Tibial nerve (tissue), 4 donors: ENCODE results near the gene OBSCN.

Source experiments
- EP300 ChIP-seq, 2 donors: sonication (generic); formaldehyde crosslinking; IDR thresholded peaks; one replicate each; pipeline ENCODE4 v1.6.1; 2017; ENCODE audit warnings: antibody characterized with exemption in 2 of 2, mild to moderate bottlenecking in 1 of 2
- POLR2A ChIP-seq, 2 donors: fragments of 450-650 bp; IDR thresholded peaks; one replicate each; pipeline ENCODE4 v1.6.1; 2017; ENCODE audit warnings: antibody characterized with exemption in 2 of 2, mild to moderate bottlenecking in 2 of 2, moderate library complexity in 2 of 2
- TF ChIP-seq, protein P1 (sequence below), 5 experiments: fragments of 200-600 bp in 3 of 5; fragments of 450-650 bp in 2 of 5; sonication (generic) in 3 of 5; IDR thresholded peaks; one replicate each; pipeline ENCODE4 v1.5.1; 2016 to 2019; ENCODE audit warnings: antibody characterized with exemption in 5 of 5, mild to moderate bottlenecking in 3 of 5, moderate library complexity in 2 of 5

DNA sequence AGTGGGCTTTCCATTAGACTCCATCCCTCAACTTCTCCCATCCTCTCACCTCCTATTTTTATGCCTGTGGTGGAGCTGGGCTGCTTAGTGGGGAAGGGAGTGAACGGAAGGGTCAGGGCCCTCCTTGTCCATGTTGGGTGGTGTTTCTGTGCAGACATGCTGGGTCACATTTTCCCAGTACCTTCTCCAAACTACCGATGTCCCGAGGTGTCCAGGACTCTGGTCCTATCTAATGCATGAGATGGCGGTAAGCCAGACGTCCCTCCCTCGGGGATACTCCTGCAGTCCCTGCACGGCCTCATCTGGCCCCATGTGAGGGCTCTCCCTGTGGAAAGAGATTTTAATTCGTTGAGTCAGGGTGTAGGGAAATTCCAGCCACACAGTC lies 61.0 kb downstream of the OBSCN start:
- TF ChIP-seq POLR2A (IDR thresholded peaks at IDR 0.05) (no peak), EP300 (IDR thresholded peaks at IDR 0.05) (no peak)
- TF ChIP-seq, protein P1, sequence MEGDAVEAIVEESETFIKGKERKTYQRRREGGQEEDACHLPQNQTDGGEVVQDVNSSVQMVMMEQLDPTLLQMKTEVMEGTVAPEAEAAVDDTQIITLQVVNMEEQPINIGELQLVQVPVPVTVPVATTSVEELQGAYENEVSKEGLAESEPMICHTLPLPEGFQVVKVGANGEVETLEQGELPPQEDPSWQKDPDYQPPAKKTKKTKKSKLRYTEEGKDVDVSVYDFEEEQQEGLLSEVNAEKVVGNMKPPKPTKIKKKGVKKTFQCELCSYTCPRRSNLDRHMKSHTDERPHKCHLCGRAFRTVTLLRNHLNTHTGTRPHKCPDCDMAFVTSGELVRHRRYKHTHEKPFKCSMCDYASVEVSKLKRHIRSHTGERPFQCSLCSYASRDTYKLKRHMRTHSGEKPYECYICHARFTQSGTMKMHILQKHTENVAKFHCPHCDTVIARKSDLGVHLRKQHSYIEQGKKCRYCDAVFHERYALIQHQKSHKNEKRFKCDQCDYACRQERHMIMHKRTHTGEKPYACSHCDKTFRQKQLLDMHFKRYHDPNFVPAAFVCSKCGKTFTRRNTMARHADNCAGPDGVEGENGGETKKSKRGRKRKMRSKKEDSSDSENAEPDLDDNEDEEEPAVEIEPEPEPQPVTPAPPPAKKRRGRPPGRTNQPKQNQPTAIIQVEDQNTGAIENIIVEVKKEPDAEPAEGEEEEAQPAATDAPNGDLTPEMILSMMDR (IDR thresholded peaks at IDR 0.05) = no peak
